Measurements from ENCODE around the gene OPTC. TPM values are rescaled to one million over a fixed set of nuclear protein-coding genes. Genes with fewer than 3 reads are reported as not detected.

OPTC gene
- total RNA-seq, 2 experiments from 2014 or later: not detected

GRCh38 chr1:203520315-203520714, 26.4 kb downstream of the OPTC start:
- CTCF ChIA-PET: interaction anchor here (0.6 kb wide), 1 partner anchor 172 kb away, joined by 6 read pairs; no protein-coding TSS in a partner anchor

GRCh38 chr1:203521074-203521794, 27.3 kb downstream of the OPTC start:
- CTCF ChIA-PET: no interaction called here
- H3K9me3 Mint-ChIP-seq: no peaks in the 10 kb centered on the region
- no peaks in the 10 kb centered on the region for H3K27me3 Mint-ChIP-seq
- no peak overlapping the region for H3K27ac Mint-ChIP-seq
- no peak overlapping the region for H3K4me3 Mint-ChIP-seq
- no peaks in the 10 kb centered on the region for H3K36me3 Mint-ChIP-seq
- H3K4me1 Mint-ChIP-seq (ENCODE audit: low read depth): no peaks in the 10 kb centered on the region
- POLR2A ChIA-PET: no interaction called here
- intact Hi-C loops (cut with micrococcal nuclease): no loop called here
- no peak for DNase-seq

More at GRCh38 chr1:203520315-203520714, 26.4 kb downstream of the OPTC start:
- Mint-ChIP-seq H3K36me3 (no peaks in the 10 kb centered on the region), H3K27me3 (no peaks in the 10 kb centered on the region), H3K4me3 (no peak overlapping the region), H3K9me3 (no peaks in the 10 kb centered on the region), H3K4me1 (ENCODE audit: low read depth) (no peaks in the 10 kb centered on the region), H3K27ac (no peak overlapping the region)
- no peak for DNase-seq
- POLR2A ChIA-PET: no interaction called here
- intact Hi-C loops (cut with micrococcal nuclease): no loop called here

GRCh38 chr1:203521812-203522211, 27.9 kb downstream of the OPTC start:
- no peak overlapping the region for H3K4me3 Mint-ChIP-seq
- H3K9me3 Mint-ChIP-seq: no peaks in the 10 kb centered on the region
- POLR2A ChIA-PET: no interaction called here
- no peaks in the 10 kb centered on the region for H3K4me1 Mint-ChIP-seq (ENCODE audit: low read depth)
- H3K36me3 Mint-ChIP-seq: no peaks in the 10 kb centered on the region
- no peak overlapping the region for H3K27ac Mint-ChIP-seq
- no peaks in the 10 kb centered on the region for H3K27me3 Mint-ChIP-seq
- CTCF ChIA-PET: no interaction called here
- no peak for DNase-seq
- intact Hi-C loops (cut with micrococcal nuclease): no loop called here

- H3K9me3 Mint-ChIP-seq: no peaks in the 10 kb centered on the region
- ChIA-PET CTCF (no interaction called here), POLR2A (no interaction called here)
- H3K4me1 Mint-ChIP-seq (ENCODE audit: low read depth): no peaks in the 10 kb centered on the region
- no peak overlapping the region for H3K4me3 Mint-ChIP-seq
- intact Hi-C loops (cut with micrococcal nuclease): no loop called here
- H3K36me3 Mint-ChIP-seq: no peaks in the 10 kb centered on the region
- no peak for DNase-seq
- H3K27me3 Mint-ChIP-seq: no peaks in the 10 kb centered on the region
- H3K27ac Mint-ChIP-seq: no peak overlapping the region
These were observed 28.3 kb downstream of the OPTC start for GRCh38 chr1:203522237-203522636.

- no peak for DNase-seq
- Mint-ChIP-seq H3K27me3 (no peaks in the 10 kb centered on the region), H3K4me3 (no peak overlapping the region), H3K9me3 (no peaks in the 10 kb centered on the region), H3K4me1 (ENCODE audit: low read depth) (no peaks in the 10 kb centered on the region), H3K36me3 (no peaks in the 10 kb centered on the region), H3K27ac (no peak overlapping the region)
- CTCF ChIA-PET: no interaction called here
- intact Hi-C loops (cut with micrococcal nuclease): no loop called here
- POLR2A ChIA-PET: no interaction called here
These were observed 29.7 kb downstream of the OPTC start for GRCh38 chr1:203523667-203524066.

GRCh38 chr1:203524152-203524551, 30.2 kb downstream of the OPTC start:
- POLR2A ChIA-PET: no interaction called here
- H3K36me3 Mint-ChIP-seq: no peaks in the 10 kb centered on the region
- H3K4me1 Mint-ChIP-seq (ENCODE audit: low read depth): no peaks in the 10 kb centered on the region
- intact Hi-C loops (cut with micrococcal nuclease): no loop called here
- no peak overlapping the region for H3K27ac Mint-ChIP-seq
- H3K27me3 Mint-ChIP-seq: no peaks in the 10 kb centered on the region
- DNase-seq: no peak
- no peak overlapping the region for H3K4me3 Mint-ChIP-seq
- no peaks in the 10 kb centered on the region for H3K9me3 Mint-ChIP-seq
- CTCF ChIA-PET: no interaction called here

DNA sequence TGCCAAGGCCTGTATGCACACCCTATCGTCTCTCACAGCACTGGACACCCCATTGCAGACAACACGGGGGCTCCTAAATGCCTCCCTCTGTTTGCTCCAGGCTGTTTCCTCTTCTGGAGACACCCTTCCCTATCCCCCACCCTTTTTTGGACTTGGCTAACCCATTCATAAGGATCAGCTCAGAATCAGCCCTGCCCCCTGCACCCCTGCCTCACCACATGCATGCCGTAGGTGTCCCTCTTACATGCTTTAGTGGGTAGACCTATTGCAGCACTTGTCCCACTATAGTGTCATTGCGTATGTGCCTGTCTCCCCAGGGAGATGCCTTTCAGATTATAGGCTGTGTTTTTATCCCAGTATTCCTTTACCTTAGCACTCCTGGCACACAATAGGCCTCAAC, 30.9 kb downstream of the OPTC start:
- H3K4me3 Mint-ChIP-seq: no peak overlapping the region
- H3K9me3 Mint-ChIP-seq: no peaks in the 10 kb centered on the region
- H3K36me3 Mint-ChIP-seq: no peaks in the 10 kb centered on the region
- intact Hi-C loops (cut with micrococcal nuclease): no loop called here
- H3K4me1 Mint-ChIP-seq (ENCODE audit: low read depth): no peaks in the 10 kb centered on the region
- POLR2A ChIA-PET: no interaction called here
- H3K27ac Mint-ChIP-seq: no peak overlapping the region
- CTCF ChIA-PET: no interaction called here
- DNase-seq: no peak
- H3K27me3 Mint-ChIP-seq: no peaks in the 10 kb centered on the region

DNA sequence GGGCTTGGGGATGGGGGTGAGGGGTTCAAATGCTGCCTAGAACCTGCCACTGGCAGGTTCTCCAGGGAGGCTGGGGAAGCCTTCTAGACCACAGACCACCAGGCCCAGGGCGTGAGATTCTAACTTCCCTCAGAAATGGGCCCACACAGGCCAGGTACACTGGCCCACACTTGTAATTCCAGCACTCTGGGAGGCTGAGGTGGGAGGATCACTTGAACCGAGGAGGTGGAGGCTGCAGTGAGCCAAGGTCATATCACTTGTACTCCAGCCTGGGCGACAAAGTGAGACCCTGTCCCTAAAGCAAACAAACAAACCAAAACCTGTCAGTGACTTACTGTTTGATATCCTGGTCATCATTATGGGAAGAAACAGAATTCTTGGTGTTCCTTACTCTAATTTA, 31.7 kb downstream of the OPTC start:
- CTCF ChIA-PET: no interaction called here
- Mint-ChIP-seq H3K9me3 (no peaks in the 10 kb centered on the region), H3K27ac (no peak overlapping the region), H3K4me3 (no peak overlapping the region), H3K4me1 (ENCODE audit: low read depth) (no peaks in the 10 kb centered on the region), H3K27me3 (no peaks in the 10 kb centered on the region), H3K36me3 (no peaks in the 10 kb centered on the region)
- no peak for DNase-seq
- intact Hi-C loops (cut with micrococcal nuclease): no loop called here
- POLR2A ChIA-PET: no interaction called here

DNA sequence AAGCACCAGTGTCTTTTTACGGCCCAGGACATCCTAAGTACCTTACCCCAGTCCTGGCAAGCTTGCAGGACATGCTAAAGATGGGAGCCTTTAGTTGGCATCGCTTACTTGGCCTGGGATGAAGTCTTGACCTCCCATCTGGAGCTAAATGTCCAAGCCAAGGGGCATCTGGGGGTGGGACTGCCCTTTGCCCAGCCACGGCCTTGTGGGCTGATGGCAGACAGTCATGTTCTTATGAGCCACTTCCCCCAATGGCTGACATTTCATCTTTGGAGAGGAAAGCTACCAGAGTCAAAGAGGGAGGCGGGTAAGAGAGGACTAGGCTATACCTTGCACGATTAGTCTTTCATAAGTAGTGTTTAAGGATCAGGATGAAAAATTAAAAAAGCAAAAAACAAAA, 32.2 kb downstream of the OPTC start:
- ChIA-PET CTCF (no interaction called here), POLR2A (no interaction called here)
- H3K4me3 Mint-ChIP-seq: no peak overlapping the region
- H3K27ac Mint-ChIP-seq: no peak overlapping the region
- DNase-seq: no peak
- no peaks in the 10 kb centered on the region for H3K4me1 Mint-ChIP-seq (ENCODE audit: low read depth)
- H3K36me3 Mint-ChIP-seq: no peaks in the 10 kb centered on the region
- no peaks in the 10 kb centered on the region for H3K27me3 Mint-ChIP-seq
- intact Hi-C loops (cut with micrococcal nuclease): no loop called here
- no peaks in the 10 kb centered on the region for H3K9me3 Mint-ChIP-seq

DNA sequence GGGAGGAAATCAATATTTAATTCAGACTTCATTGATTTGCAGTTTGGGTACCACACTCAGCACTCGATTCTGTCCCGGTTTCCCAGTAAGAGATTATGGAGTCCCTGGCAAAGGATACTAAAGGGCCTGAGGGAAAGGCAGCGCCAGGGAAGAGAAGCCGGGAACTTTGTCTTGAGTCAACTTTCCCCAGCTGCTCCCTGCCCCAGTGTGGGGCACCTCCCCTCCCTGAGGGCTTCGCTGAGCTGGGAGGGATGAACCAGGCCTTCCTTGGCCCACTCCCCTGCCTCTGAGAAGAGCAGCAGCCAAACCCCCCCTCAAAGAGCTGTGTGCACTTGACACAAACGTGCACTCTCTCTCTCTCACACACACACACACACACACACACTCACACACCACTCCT, 32.6 kb downstream of the OPTC start:
- ChIA-PET POLR2A (interaction anchor here (1.0 kb wide), 1 partner anchor 16 kb away, joined by 3 read pairs; no protein-coding TSS in a partner anchor), CTCF (interaction anchor here (1.5 kb wide), 1 partner anchor 175 kb away, joined by 3 read pairs; no protein-coding TSS in a partner anchor)
- intact Hi-C loops (cut with micrococcal nuclease): no loop called here
- Mint-ChIP-seq H3K27ac (no peak overlapping the region), H3K27me3 (no peaks in the 10 kb centered on the region), H3K4me1 (ENCODE audit: low read depth) (no peaks in the 10 kb centered on the region), H3K4me3 (no peak overlapping the region), H3K36me3 (no peaks in the 10 kb centered on the region), H3K9me3 (no peaks in the 10 kb centered on the region)
- DNase-seq: no peak

DNA sequence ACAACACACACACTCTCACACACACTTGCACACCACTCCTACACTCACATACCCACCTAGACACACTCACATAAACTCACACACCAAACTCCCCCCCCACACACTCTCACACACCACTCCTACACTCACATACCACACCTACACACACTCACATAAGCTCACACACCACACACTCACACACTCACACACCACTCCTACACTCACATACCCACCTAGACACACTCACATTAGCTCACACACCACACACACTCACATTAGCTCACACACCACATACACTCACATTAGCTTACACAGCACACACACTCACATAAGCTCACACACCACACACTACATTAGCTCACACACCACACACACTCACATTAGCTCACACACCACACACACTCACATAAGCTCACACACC, 33.1 kb downstream of the OPTC start:
- no peaks in the 10 kb centered on the region for H3K27me3 Mint-ChIP-seq
- H3K27ac Mint-ChIP-seq: no peak overlapping the region
- DNase-seq: no peak
- ChIA-PET CTCF (interaction anchor here (0.9 to 1.5 kb wide), 2 partner anchors 174 to 259 kb away, joined by 3 read pairs; no protein-coding TSS in a partner anchor), POLR2A (interaction anchor here (1.0 kb wide), 1 partner anchor 16 kb away, joined by 3 read pairs; no protein-coding TSS in a partner anchor)
- H3K4me3 Mint-ChIP-seq: no peak overlapping the region
- no peaks in the 10 kb centered on the region for H3K4me1 Mint-ChIP-seq (ENCODE audit: low read depth)
- intact Hi-C loops (cut with micrococcal nuclease): no loop called here
- no peaks in the 10 kb centered on the region for H3K36me3 Mint-ChIP-seq
- H3K9me3 Mint-ChIP-seq: no peaks in the 10 kb centered on the region

GRCh38 chr1:203528063-203528462, 34.1 kb downstream of the OPTC start:
- ChIA-PET CTCF (interaction anchor here (0.7 to 1.5 kb wide), 4 partner anchors 173 to 601 kb away, joined by 3 to 4 read pairs (median 3); no protein-coding TSS in a partner anchor), POLR2A (no interaction called here)
- DNase-seq: no peak
- Mint-ChIP-seq H3K36me3 (no peaks in the 10 kb centered on the region), H3K9me3 (no peaks in the 10 kb centered on the region), H3K4me3 (no peak overlapping the region), H3K27ac (no peak overlapping the region), H3K27me3 (no peaks in the 10 kb centered on the region), H3K4me1 (ENCODE audit: low read depth) (no peaks in the 10 kb centered on the region)
- intact Hi-C loops (cut with micrococcal nuclease): no loop called here

All from activated CD4-positive, alpha-beta memory T cell treated with anti-CD3 and anti-CD28 coated beads for 36 hours (primary cell).